ENCODE data around the gene TTBK2. TPM values are rescaled to one million over a fixed set of nuclear protein-coding genes. Genes with fewer than 3 reads are reported as not detected.
A peak's percentile ranks its signal among the peaks of the same experiment; 100 is the strongest.

The TTBK2 gene
- total RNA-seq, 1 donor from 2014 or later, result 14.1 TPM

GRCh38 chr15:42705336-42705735, 215.2 kb downstream of the TTBK2 start:
- Mint-ChIP-seq H3K27ac (ENCODE audit: unreplicated experiment) (no peak overlapping the region), H3K4me3 (ENCODE audit: unreplicated experiment) (no peak overlapping the region), H3K4me1 (ENCODE audit: unreplicated experiment) (no peaks in the 10 kb centered on the region), H3K27me3 (ENCODE audit: unreplicated experiment) (peaks cover 3% of the 10 kb centered on the region), H3K9me3 (ENCODE audit: unreplicated experiment) (no peaks in the 10 kb centered on the region), H3K36me3 (ENCODE audit: low read depth, unreplicated experiment) (no peaks in the 10 kb centered on the region)
- no peak for DNase-seq (ENCODE audit: low spot score)
- TF ChIP-seq, protein P1, sequence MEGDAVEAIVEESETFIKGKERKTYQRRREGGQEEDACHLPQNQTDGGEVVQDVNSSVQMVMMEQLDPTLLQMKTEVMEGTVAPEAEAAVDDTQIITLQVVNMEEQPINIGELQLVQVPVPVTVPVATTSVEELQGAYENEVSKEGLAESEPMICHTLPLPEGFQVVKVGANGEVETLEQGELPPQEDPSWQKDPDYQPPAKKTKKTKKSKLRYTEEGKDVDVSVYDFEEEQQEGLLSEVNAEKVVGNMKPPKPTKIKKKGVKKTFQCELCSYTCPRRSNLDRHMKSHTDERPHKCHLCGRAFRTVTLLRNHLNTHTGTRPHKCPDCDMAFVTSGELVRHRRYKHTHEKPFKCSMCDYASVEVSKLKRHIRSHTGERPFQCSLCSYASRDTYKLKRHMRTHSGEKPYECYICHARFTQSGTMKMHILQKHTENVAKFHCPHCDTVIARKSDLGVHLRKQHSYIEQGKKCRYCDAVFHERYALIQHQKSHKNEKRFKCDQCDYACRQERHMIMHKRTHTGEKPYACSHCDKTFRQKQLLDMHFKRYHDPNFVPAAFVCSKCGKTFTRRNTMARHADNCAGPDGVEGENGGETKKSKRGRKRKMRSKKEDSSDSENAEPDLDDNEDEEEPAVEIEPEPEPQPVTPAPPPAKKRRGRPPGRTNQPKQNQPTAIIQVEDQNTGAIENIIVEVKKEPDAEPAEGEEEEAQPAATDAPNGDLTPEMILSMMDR (IDR thresholded peaks at IDR 0.05; ENCODE audit: unreplicated experiment), result no peak

DNA sequence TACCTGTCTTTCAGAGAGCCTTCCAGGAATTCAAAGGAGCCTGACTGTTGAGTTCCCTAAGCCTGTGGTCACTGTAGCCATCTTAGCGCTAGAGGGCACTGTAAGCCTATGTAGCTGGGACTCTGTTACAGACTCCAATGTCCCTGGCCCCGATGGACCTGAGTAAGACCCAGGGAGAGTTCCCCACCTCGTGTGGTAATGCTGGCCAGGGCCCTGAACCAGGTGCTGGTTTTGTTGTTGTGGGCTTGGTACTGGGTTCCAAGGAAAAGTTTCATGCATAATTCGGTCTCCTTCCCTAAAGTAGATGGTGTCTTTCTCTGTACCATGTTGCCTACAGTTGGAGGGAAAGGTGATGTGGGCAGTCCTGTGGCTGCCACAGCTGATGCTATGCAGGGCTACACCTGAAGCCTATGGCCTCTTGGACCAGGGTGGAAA, 216.1 kb downstream of the TTBK2 start:
- Mint-ChIP-seq H3K27ac (ENCODE audit: unreplicated experiment) (no peak overlapping the region), H3K36me3 (ENCODE audit: low read depth, unreplicated experiment) (no peaks in the 10 kb centered on the region), H3K27me3 (ENCODE audit: unreplicated experiment) (peaks cover 3% of the 10 kb centered on the region), H3K9me3 (ENCODE audit: unreplicated experiment) (no peaks in the 10 kb centered on the region), H3K4me1 (ENCODE audit: unreplicated experiment) (no peaks in the 10 kb centered on the region), H3K4me3 (ENCODE audit: unreplicated experiment) (no peak overlapping the region)
- TF ChIP-seq, protein P1 (IDR thresholded peaks at IDR 0.05; ENCODE audit: unreplicated experiment), result peak; percentile 40
- DNase-seq (ENCODE audit: low spot score), result peak; percentile 72

- Mint-ChIP-seq H3K27me3 (ENCODE audit: unreplicated experiment) (peaks cover 8% of the 10 kb centered on the region), H3K36me3 (ENCODE audit: low read depth, unreplicated experiment) (peaks cover 2% of the 10 kb centered on the region), H3K4me3 (ENCODE audit: unreplicated experiment) (no peak overlapping the region), H3K9me3 (ENCODE audit: unreplicated experiment) (no peaks in the 10 kb centered on the region), H3K4me1 (ENCODE audit: unreplicated experiment) (no peaks in the 10 kb centered on the region), H3K27ac (ENCODE audit: unreplicated experiment) (no peak overlapping the region)
- TF ChIP-seq, protein P1 (IDR thresholded peaks at IDR 0.05; ENCODE audit: unreplicated experiment), result no peak
- no peak for DNase-seq (ENCODE audit: low spot score)
Observed at GRCh38 chr15:42696626-42697025, 224.0 kb downstream of the TTBK2 start.

- Mint-ChIP-seq H3K27ac (ENCODE audit: unreplicated experiment) (no peak overlapping the region), H3K27me3 (ENCODE audit: unreplicated experiment) (peaks cover 8% of the 10 kb centered on the region), H3K4me3 (ENCODE audit: unreplicated experiment) (no peak overlapping the region), H3K9me3 (ENCODE audit: unreplicated experiment) (no peaks in the 10 kb centered on the region), H3K4me1 (ENCODE audit: unreplicated experiment) (no peaks in the 10 kb centered on the region), H3K36me3 (ENCODE audit: low read depth, unreplicated experiment) (peaks cover 5% of the 10 kb centered on the region)
- no peak for DNase-seq (ENCODE audit: low spot score)
- TF ChIP-seq, protein P1 (IDR thresholded peaks at IDR 0.05; ENCODE audit: unreplicated experiment), result no peak
Observed at GRCh38 chr15:42695527-42696071, 225.0 kb downstream of the TTBK2 start.

- Mint-ChIP-seq H3K4me3 (ENCODE audit: unreplicated experiment) (no peak overlapping the region), H3K9me3 (ENCODE audit: unreplicated experiment) (no peaks in the 10 kb centered on the region), H3K27ac (ENCODE audit: unreplicated experiment) (no peak overlapping the region), H3K27me3 (ENCODE audit: unreplicated experiment) (peaks cover 8% of the 10 kb centered on the region), H3K36me3 (ENCODE audit: low read depth, unreplicated experiment) (peaks cover 5% of the 10 kb centered on the region), H3K4me1 (ENCODE audit: unreplicated experiment) (no peaks in the 10 kb centered on the region)
- TF ChIP-seq, protein P1 (IDR thresholded peaks at IDR 0.05; ENCODE audit: unreplicated experiment), result no peak
- DNase-seq (ENCODE audit: low spot score), result no peak
Observed at GRCh38 chr15:42694398-42694797, 226.2 kb downstream of the TTBK2 start.
